Vagina (tissue), 2 donors: ENCODE results near the gene LYPD3. TPM values are rescaled to one million over a fixed set of nuclear protein-coding genes. Genes with fewer than 3 reads are reported as not detected.

Experiments
- DNase-seq, 2 donors: peaks; one replicate each; pipeline ENCODE4 v3.0.0-alpha.2; 2017; ENCODE audit errors: extremely low spot score in 2 of 2
- H3K27ac ChIP-seq: fragments of 200-600 bp; sonication (generic); one replicate; pipeline ENCODE4 v1.5.1; 2019
- H3K27me3 ChIP-seq: fragments of 200-600 bp; sonication (generic); one replicate; pipeline ENCODE4 v1.5.1; 2019
- H3K36me3 ChIP-seq, 2 donors: fragments of 200-600 bp; sonication (generic); one replicate each; pipeline ENCODE4 v1.5.1; 2017 to 2019
- H3K4me1 ChIP-seq: fragments of 200-600 bp; sonication (generic); one replicate; pipeline ENCODE4 v1.5.1; 2019
- H3K4me3 ChIP-seq, 2 donors: fragments of 200-600 bp; sonication (generic); 1 replicate in 1 of 2; 2 replicates in 1 of 2; pipeline ENCODE4 v1.5.1; 2016 to 2019
- H3K9me3 ChIP-seq: fragments of 200-600 bp; sonication (generic); one replicate; pipeline ENCODE4 v1.5.1; 2019
- POLR2A ChIP-seq, 2 donors: fragments of 450-650 bp; IDR thresholded peaks; one replicate each; pipeline ENCODE4 v1.6.1; 2017; ENCODE audit warnings: antibody characterized with exemption in 2 of 2, mild to moderate bottlenecking in 2 of 2, moderate library complexity in 2 of 2
- POLR2AphosphoS5 ChIP-seq, 2 donors: sonication (generic); formaldehyde crosslinking; IDR thresholded peaks; one replicate each; pipeline ENCODE4 v1.9.0; 2017; ENCODE audit warnings: antibody characterized with exemption in 2 of 2, mild to moderate bottlenecking in 2 of 2, low read depth in 1 of 2; ENCODE audit not compliant: insufficient read depth in 1 of 2
- intact Hi-C: fragments of 100-400 bp; cut with DNase I; formaldehyde crosslinking; loops from one replicate; pipeline ENCODE4 v1.15.1; 2023
- total RNA-seq: library from RNA; depleted of rRNA; stranded (reverse); fragments of >200 nt; gene quantifications from one replicate; pipeline ENCODE4 v1.2.3, GENCODE V29; 2016
- TF ChIP-seq, protein P1 (sequence below), 3 experiments: fragments of 450-650 bp in 2 of 3; fragments of 200-600 bp in 1 of 3; sonication (generic) in 1 of 3; IDR thresholded peaks; one replicate each; pipeline ENCODE4 v1.5.1; 2017 to 2019; ENCODE audit warnings: antibody characterized with exemption in 3 of 3, mild to moderate bottlenecking in 2 of 3, moderate library complexity in 2 of 3

LYPD3 gene
- total RNA-seq, 1 donor from 2014 or later = 247 TPM

DNA sequence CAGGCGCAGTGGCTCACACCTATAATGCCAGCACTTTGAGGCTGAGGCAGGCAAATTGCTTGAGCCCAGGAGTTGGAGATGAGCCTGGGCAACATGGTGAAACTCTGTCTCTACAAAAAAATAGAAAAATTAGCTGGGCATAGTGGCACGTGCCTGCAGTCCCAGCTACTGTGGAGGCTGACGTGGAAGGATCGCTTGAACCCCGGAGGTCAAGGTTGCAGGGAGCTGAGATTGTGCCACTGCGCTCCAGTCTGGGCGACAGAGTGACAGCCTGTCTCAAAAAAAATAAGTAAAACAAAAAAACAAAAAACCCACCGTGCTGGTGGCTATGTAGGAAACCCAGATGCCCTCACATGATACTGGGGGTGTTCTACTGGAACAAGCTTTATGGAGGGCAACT is 22.8 kb upstream of the LYPD3 start:
- Histone ChIP-seq H3K4me3 (no peak overlapping the region), H3K4me1 (no peaks in the 10 kb centered on the region), H3K27me3 (no peaks in the 10 kb centered on the region), H3K9me3 (no peaks in the 10 kb centered on the region), H3K36me3 (peaks cover 0 to 3% of the 10 kb centered on the region in 2 donors), H3K27ac (no peak overlapping the region)
- intact Hi-C loops = no loop called here
- no peak for TF ChIP-seq POLR2AphosphoS5 (IDR thresholded peaks at IDR 0.05; ENCODE audit: insufficient read depth in 1 of 2, low read depth in 1 of 2)
- TF ChIP-seq, protein P1, sequence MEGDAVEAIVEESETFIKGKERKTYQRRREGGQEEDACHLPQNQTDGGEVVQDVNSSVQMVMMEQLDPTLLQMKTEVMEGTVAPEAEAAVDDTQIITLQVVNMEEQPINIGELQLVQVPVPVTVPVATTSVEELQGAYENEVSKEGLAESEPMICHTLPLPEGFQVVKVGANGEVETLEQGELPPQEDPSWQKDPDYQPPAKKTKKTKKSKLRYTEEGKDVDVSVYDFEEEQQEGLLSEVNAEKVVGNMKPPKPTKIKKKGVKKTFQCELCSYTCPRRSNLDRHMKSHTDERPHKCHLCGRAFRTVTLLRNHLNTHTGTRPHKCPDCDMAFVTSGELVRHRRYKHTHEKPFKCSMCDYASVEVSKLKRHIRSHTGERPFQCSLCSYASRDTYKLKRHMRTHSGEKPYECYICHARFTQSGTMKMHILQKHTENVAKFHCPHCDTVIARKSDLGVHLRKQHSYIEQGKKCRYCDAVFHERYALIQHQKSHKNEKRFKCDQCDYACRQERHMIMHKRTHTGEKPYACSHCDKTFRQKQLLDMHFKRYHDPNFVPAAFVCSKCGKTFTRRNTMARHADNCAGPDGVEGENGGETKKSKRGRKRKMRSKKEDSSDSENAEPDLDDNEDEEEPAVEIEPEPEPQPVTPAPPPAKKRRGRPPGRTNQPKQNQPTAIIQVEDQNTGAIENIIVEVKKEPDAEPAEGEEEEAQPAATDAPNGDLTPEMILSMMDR (IDR thresholded peaks at IDR 0.05) = no peak
- no peak for TF ChIP-seq POLR2A (IDR thresholded peaks at IDR 0.05)
- no peak for DNase-seq

DNA sequence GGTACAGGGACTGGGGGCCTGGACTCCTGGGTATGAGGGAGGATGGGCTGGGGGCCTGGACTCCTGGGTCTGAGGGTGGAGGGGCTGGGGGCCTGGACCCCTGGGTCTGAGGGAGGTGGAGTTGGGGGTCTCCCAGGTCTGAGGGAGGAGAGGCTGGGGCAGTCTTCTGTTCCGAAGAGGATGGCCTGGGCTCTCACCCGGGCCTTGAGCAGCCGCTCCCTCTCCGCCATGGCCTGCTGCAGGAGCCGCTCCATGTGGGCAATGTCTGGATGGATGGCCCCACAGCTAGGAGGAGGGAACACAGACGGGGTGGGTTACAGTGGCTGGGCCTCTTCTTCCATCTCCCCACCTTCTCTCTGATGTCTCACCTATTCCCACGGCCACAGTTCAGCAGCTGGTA is 21.0 kb upstream of the LYPD3 start:
- H3K27ac ChIP-seq = no peak overlapping the region
- no peak overlapping the region for H3K4me3 ChIP-seq
- intact Hi-C loops = loop anchor here (1.0 kb wide), 1 partner anchor 48 kb away; no protein-coding TSS in a partner anchor
- H3K27me3 ChIP-seq = no peaks in the 10 kb centered on the region
- H3K9me3 ChIP-seq = no peaks in the 10 kb centered on the region
- no peak for DNase-seq
- TF ChIP-seq, protein P1 (IDR thresholded peaks at IDR 0.05) = no peak
- no peak for TF ChIP-seq POLR2A (IDR thresholded peaks at IDR 0.05)
- H3K4me1 ChIP-seq = no peaks in the 10 kb centered on the region
- H3K36me3 ChIP-seq = peaks cover 0 to 3% of the 10 kb centered on the region in 2 donors

DNA sequence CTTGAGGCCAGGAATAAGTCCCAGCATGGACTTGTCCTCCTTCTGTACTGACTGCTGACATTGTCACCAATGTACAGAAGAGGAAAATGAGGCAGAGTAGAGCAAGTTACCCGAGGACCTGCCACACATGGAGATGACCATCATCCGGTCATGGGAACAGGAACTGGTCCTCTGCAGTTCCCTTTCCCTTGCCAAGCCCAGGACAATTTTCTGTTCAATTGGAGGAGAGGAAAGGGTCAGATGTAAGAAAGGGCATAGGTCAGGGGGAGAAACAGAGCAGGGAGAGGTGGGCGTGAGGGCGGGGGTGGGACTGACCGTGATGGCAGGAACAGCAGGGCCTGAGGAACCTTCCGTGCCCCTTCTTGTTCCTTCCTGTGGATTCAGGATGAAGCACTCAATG is 20.5 kb upstream of the LYPD3 start:
- Histone ChIP-seq H3K4me3 (no peak overlapping the region), H3K9me3 (no peaks in the 10 kb centered on the region), H3K27me3 (no peaks in the 10 kb centered on the region), H3K4me1 (no peaks in the 10 kb centered on the region), H3K36me3 (peaks cover 0 to 7% of the 10 kb centered on the region in 2 donors), H3K27ac (no peak overlapping the region)
- no peak for DNase-seq
- intact Hi-C loops = loop anchor here (1.0 kb wide), 1 partner anchor 48 kb away; no protein-coding TSS in a partner anchor
- TF ChIP-seq POLR2AphosphoS5 (IDR thresholded peaks at IDR 0.05; ENCODE audit: insufficient read depth in 1 of 2, low read depth in 1 of 2) (no peak), POLR2A (IDR thresholded peaks at IDR 0.05) (no peak)
- TF ChIP-seq, protein P1 (IDR thresholded peaks at IDR 0.05) = no peak

DNA sequence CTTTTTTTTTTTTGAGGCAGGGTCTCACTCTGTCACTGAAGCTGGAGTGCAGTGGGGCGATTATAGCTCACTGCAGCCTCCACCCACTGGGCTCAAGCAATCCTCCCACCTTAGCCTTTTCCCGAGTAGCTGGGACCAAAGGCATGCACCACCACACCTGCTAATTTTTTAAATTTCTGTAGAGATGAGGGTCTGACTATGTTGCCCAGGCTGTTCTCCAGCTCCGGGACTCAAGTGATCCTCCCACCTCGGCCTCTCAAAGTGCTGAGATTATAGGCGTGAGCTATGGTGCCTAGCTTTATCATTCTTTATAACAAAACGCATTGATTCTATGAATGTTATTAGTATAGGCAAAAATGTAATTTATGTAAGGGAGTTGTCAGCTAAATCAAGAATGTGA is 17.9 kb upstream of the LYPD3 start:
- Histone ChIP-seq H3K27ac (no peak overlapping the region), H3K36me3 (peaks cover 0 to 4% of the 10 kb centered on the region in 2 donors), H3K27me3 (no peaks in the 10 kb centered on the region), H3K4me1 (no peaks in the 10 kb centered on the region), H3K9me3 (no peaks in the 10 kb centered on the region), H3K4me3 (no peak overlapping the region)
- intact Hi-C loops = no loop called here
- DNase-seq = no peak
- TF ChIP-seq, protein P1 (IDR thresholded peaks at IDR 0.05) = no peak
- no peak for TF ChIP-seq POLR2A (IDR thresholded peaks at IDR 0.05)
- no peak for TF ChIP-seq POLR2AphosphoS5 (IDR thresholded peaks at IDR 0.05; ENCODE audit: insufficient read depth in 1 of 2, low read depth in 1 of 2)

DNA sequence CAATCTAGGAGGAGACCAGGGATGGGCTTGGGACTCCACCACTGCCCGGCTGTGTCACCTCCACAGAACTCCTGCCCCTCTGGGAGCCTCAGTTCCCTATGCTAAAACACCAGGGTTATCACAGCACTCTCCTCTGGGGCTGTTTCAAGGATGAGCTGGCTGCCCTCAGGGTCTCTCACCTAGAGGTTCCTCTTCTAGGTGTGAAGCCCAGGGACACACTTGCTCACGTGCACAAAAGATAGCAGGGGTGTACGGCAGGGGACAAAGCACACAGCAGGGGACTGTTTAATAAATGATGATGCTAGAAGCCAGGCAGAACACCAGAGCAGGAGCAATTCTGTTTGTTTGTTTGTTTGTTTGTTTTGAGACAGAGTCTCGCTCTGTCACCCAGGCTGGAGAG is 16.8 kb upstream of the LYPD3 start:
- Histone ChIP-seq H3K4me3 (no peak overlapping the region), H3K9me3 (no peaks in the 10 kb centered on the region), H3K36me3 (peaks cover 0 to 11% of the 10 kb centered on the region in 2 donors), H3K27me3 (no peaks in the 10 kb centered on the region), H3K27ac (no peak overlapping the region), H3K4me1 (no peaks in the 10 kb centered on the region)
- DNase-seq = no peak
- no peak for TF ChIP-seq POLR2A (IDR thresholded peaks at IDR 0.05)
- TF ChIP-seq, protein P1 (IDR thresholded peaks at IDR 0.05) = no peak
- TF ChIP-seq POLR2AphosphoS5 (IDR thresholded peaks at IDR 0.05; ENCODE audit: insufficient read depth in 1 of 2, low read depth in 1 of 2) = no peak
- intact Hi-C loops = no loop called here
